GM23338 (cell line): ENCODE data around the gene NPHS2. TPM values are rescaled to one million over a fixed set of nuclear protein-coding genes. Genes with fewer than 3 reads are reported as not detected.

Experiments
- ATAC-seq: fragments of 200-7000 bp; cut with Tn5 transposase; 3 replicates; pipeline ENCODE4 v1.9.1; 2020
- DNase-seq: peaks from one replicate; pipeline ENCODE4 v3.0.0-alpha.2; 2015; ENCODE audit warnings: low spot score
- H2AFZ ChIP-seq: fragments of 200-600 bp; sonication (generic); 2 replicates; pipeline ENCODE4 v1.8.0; 2016; ENCODE audit warnings: antibody characterized with exemption, mild to moderate bottlenecking, moderate library complexity
- H3F3A ChIP-seq: fragments of 200-600 bp; sonication (generic); replicated peaks from 2 replicates; pipeline ENCODE4 v1.8.0; 2017; ENCODE audit warnings: antibody characterized with exemption, mixed run types, low read depth
- H3K27ac ChIP-seq: fragments of 200-600 bp; sonication (generic); 2 replicates; pipeline ENCODE4 v1.6.1; 2016; ENCODE audit warnings: low read depth
- H3K27me3 ChIP-seq: fragments of 200-600 bp; sonication (generic); 2 replicates; pipeline ENCODE4 v1.8.0; 2016; ENCODE audit warnings: mild to moderate bottlenecking, mixed run types, moderate library complexity; ENCODE audit not compliant: insufficient read depth
- H3K36me3 ChIP-seq: fragments of 200-600 bp; sonication (generic); 2 replicates; pipeline ENCODE4 v1.8.0; 2016; ENCODE audit warnings: mild to moderate bottlenecking; ENCODE audit not compliant: insufficient read depth
- H3K4me1 ChIP-seq: fragments of 200-600 bp; sonication (generic); 2 replicates; pipeline ENCODE4 v1.8.0; 2016; ENCODE audit warnings: mild to moderate bottlenecking, moderate library complexity; ENCODE audit not compliant: insufficient read depth
- H3K4me2 ChIP-seq: fragments of 200-600 bp; sonication (generic); 2 replicates; pipeline ENCODE4 v1.7.1; 2017; ENCODE audit warnings: mixed run types
- H3K4me3 ChIP-seq: fragments of 200-600 bp; sonication (generic); 2 replicates; pipeline ENCODE4 v1.6.1; 2016; ENCODE audit warnings: mixed run types
- H3K79me2 ChIP-seq: fragments of 200-600 bp; sonication (generic); replicated peaks from 2 replicates; pipeline ENCODE4 v1.8.0; 2017; ENCODE audit warnings: mild to moderate bottlenecking; ENCODE audit not compliant: insufficient read depth
- H3K9me2 ChIP-seq: fragments of 200-600 bp; sonication (generic); 2 replicates; pipeline ENCODE4 v1.8.0; 2017; ENCODE audit not compliant: insufficient read depth
- H4K20me1 ChIP-seq: fragments of 200-600 bp; sonication (generic); replicated peaks from 2 replicates; pipeline ENCODE4 v1.8.0; 2017; ENCODE audit warnings: mild to moderate bottlenecking; ENCODE audit not compliant: insufficient read depth
- H3K27ac Mint-ChIP-seq: 2 replicates; pipeline ENCODE4 v1.8.0; 2020; ENCODE audit warnings: inconsistent platforms, mild to moderate bottlenecking, moderate library complexity, mixed read lengths
- H3K27me3 Mint-ChIP-seq: 3 replicates; pipeline ENCODE4 v1.8.0; 2022; ENCODE audit warnings: low read depth, mild to moderate bottlenecking, moderate library complexity, mixed read lengths, inconsistent platforms; ENCODE audit not compliant: insufficient read depth, poor library complexity
- H3K36me3 Mint-ChIP-seq: 3 replicates; pipeline ENCODE4 v1.8.0; 2021; ENCODE audit warnings: low read depth, mild to moderate bottlenecking, inconsistent platforms, moderate library complexity, mixed read lengths
- H3K4me1 Mint-ChIP-seq: 3 replicates; pipeline ENCODE4 v1.8.0; 2020; ENCODE audit warnings: mild to moderate bottlenecking, inconsistent platforms, mixed read lengths
- H3K4me3 Mint-ChIP-seq: 3 replicates; pipeline ENCODE4 v1.8.0; 2021; ENCODE audit warnings: moderate library complexity, mild to moderate bottlenecking, inconsistent platforms, mixed read lengths
- H3K9me3 Mint-ChIP-seq: 3 replicates; pipeline ENCODE4 v1.8.0; 2020; ENCODE audit warnings: moderate library complexity, mild to moderate bottlenecking, inconsistent platforms, mixed read lengths
- CTCF ChIP-seq, 2 experiments: fragments of 200-600 bp in 1 of 2; sonication (generic) in 1 of 2; conservative IDR thresholded peaks; 2 replicates each; pipeline versions ENCODE4 v1.5.1 to v1.6.1; 2016 to 2017; ENCODE audit warnings: antibody characterized with exemption in 2 of 2, low read depth in 2 of 2, mild to moderate bottlenecking in 2 of 2, moderate library complexity in 1 of 2
- EZH2 ChIP-seq: fragments of 200-600 bp; sonication (generic); IDR thresholded peaks from one replicate; pipeline ENCODE4 v1.8.0; 2017; ENCODE audit warnings: antibody characterized with exemption, mild to moderate bottlenecking, low read depth; ENCODE audit not compliant: unreplicated experiment
- JUNB ChIP-seq: IDR thresholded peaks from one replicate; pipeline ENCODE4 v1.6.1; 2016; ENCODE audit warnings: antibody characterized with exemption; ENCODE audit not compliant: unreplicated experiment
- REST ChIP-seq: IDR thresholded peaks from one replicate; pipeline ENCODE4 v1.6.1; 2018; ENCODE audit warnings: antibody characterized with exemption; ENCODE audit not compliant: unreplicated experiment
- polyA plus RNA-seq: library from polyadenylated mRNA; unstranded; fragments of >200 nt; fragmentation: Nextera tagmentation; extraction: Ambion mirVana; gene quantifications from 2 replicates; pipeline ENCODE4 v1.2.1, GENCODE V29; 2016
- total RNA-seq: library from RNA; depleted of rRNA; stranded (reverse); fragments of >200 nt; shearing (Covaris generic); gene quantifications from 2 replicates; pipeline ENCODE4 v1.2.3, GENCODE V29; 2014

The NPHS2 gene
- total and polyA plus RNA-seq, 2 experiments from 2014 or later = not detected

- TF ChIP-seq REST (no peak), CTCF (conservative IDR thresholded peaks at IDR 0.05; ENCODE audit: low read depth in 2 of 2) (no peak), EZH2 (no peak)
Measured at GRCh38 chr1:179598631-179599030, 22.9 kb upstream of the NPHS2 start (continued).

GRCh38 chr1:179591592-179592580, 16.1 kb upstream of the NPHS2 start, which contains the start of gene TDRD5:
Gene TDRD5 (plus strand): TSS chr1:179591832. CDS start chr1:179592616, 784 bp downstream.
- Mint-ChIP-seq H3K4me3 (peak within 1 kb of the TSS; percentile 49; the same call in 2 of the 3 replicates), H3K27ac (no peak within 1 kb of the TSS), H3K4me1 (peaks cover under 1% of the 10 kb centered on the region; the same call in 1 of the 3 replicates), H3K36me3 (no peaks in the 10 kb centered on the region), H3K9me3 (peaks cover 6% of the 10 kb centered on the region; the same call in 1 of the 3 replicates), H3K27me3 (peaks cover 37% of the 10 kb centered on the region)
- H3K9me2 ChIP-seq = peaks cover 6% of the 10 kb centered on the region; the same call in 1 of the 2 replicates
- no peaks in the 10 kb centered on the region; the same call in 1 of the 2 replicates for H4K20me1 ChIP-seq
- no peak within 1 kb of the TSS for H3K27ac ChIP-seq
- H3K4me3 ChIP-seq = peak within 1 kb of the TSS; percentile 56
- ATAC-seq (peak; percentile 91), DNase-seq (peak; percentile 88)
- peak within 1 kb of the TSS; percentile 96 for H2AFZ ChIP-seq
- H3F3A ChIP-seq = 0 out of 2 replicates have a peak, but pooled peaks cover 9% of the 10 kb centered on the region
- H3K79me2 ChIP-seq = no peaks in the 10 kb centered on the region
- H3K36me3 ChIP-seq = no peaks in the 10 kb centered on the region
- H3K4me1 ChIP-seq = peaks cover 4% of the 10 kb centered on the region; the same call in 1 of the 2 replicates
- peak within 1 kb of the TSS; percentile 88 for H3K4me2 ChIP-seq
- TF ChIP-seq CTCF (conservative IDR thresholded peaks at IDR 0.05; ENCODE audit: low read depth in 2 of 2) (peak; percentile 14 to 62), JUNB (no peak)
- H3K27me3 ChIP-seq = peaks cover 71% of the 10 kb centered on the region
